Common myeloid progenitor, CD34-positive (primary cell): Measurements from ENCODE around the gene DHX29.
A peak's percentile ranks its signal among the peaks of the same experiment; 100 is the strongest.

ENCODE experiments used
- CTCF ChIA-PET: fragments of 350-600 bp; sonication (Branson Sonifier 250); formaldehyde crosslinking; loops from one replicate; lab custom pipeline; 2021; ENCODE audit warnings: antibody characterized with exemption; lab: Charles Lee
- POLR2A ChIA-PET: fragments of 350-600 bp; sonication (Branson Sonifier 250); formaldehyde crosslinking; loops from one replicate; lab custom pipeline; 2021; ENCODE audit warnings: antibody characterized with exemption; lab: Charles Lee
- DNase-seq, 3 donors: peaks; one replicate each; pipeline versions ENCODE4 v3.0.0 to v3.0.0-alpha.2; 2013
- H3K27ac ChIP-seq, 2 experiments: 1 replicate in 1 of 2; 2 replicates in 1 of 2; pipeline ENCODE4 v1.7.0; 2013; ENCODE audit warnings: inconsistent platforms in 2 of 2, low read length in 2 of 2, mild to moderate bottlenecking in 2 of 2, low read depth in 1 of 2, moderate library complexity in 1 of 2; ENCODE audit not compliant: severe bottlenecking in 2 of 2, insufficient read depth in 1 of 2, poor library complexity in 1 of 2
- H3K27me3 ChIP-seq, 5 experiments: replicated peaks in 2 of 5; 1 replicate in 3 of 5; 2 replicates in 2 of 5; pipeline versions ENCODE4 v1.6.1 to v1.7.0; 2013; ENCODE audit warnings: low read length in 4 of 5, mild to moderate bottlenecking in 2 of 5, moderate library complexity in 2 of 5, inconsistent platforms in 1 of 5; ENCODE audit not compliant: insufficient read depth in 5 of 5, control insufficient read depth in 4 of 5
- H3K36me3 ChIP-seq, 4 experiments: 1 replicate in 2 of 4; 2 replicates in 2 of 4; pipeline versions ENCODE4 v1.6.1 to v1.7.0; 2013; ENCODE audit warnings: low read length in 3 of 4, control low read depth in 1 of 4, mild to moderate bottlenecking in 1 of 4; ENCODE audit not compliant: control insufficient read depth in 4 of 4, insufficient read depth in 4 of 4
- H3K4me1 ChIP-seq, 4 experiments: 1 replicate in 3 of 4; 2 replicates in 1 of 4; pipeline versions ENCODE4 v1.6.1 to v1.7.1; 2013; ENCODE audit warnings: low read length in 3 of 4, mild to moderate bottlenecking in 3 of 4, control low read depth in 1 of 4, inconsistent platforms in 1 of 4, moderate library complexity in 1 of 4; ENCODE audit not compliant: control insufficient read depth in 4 of 4, insufficient read depth in 4 of 4; ENCODE audit errors: control extremely low read depth in 1 of 4
- H3K4me3 ChIP-seq, 7 experiments: 1 replicate in 4 of 7; 2 replicates in 3 of 7; pipeline versions ENCODE4 v1.5.1 to v1.7.0; 2013; ENCODE audit warnings: mild to moderate bottlenecking in 7 of 7, low read length in 6 of 7, moderate library complexity in 6 of 7, inconsistent platforms in 2 of 7, low read depth in 2 of 7, control low read depth in 1 of 7; ENCODE audit not compliant: insufficient read depth in 4 of 7, control insufficient read depth in 1 of 7; ENCODE audit errors: extremely low read depth in 1 of 7
- H3K9me3 ChIP-seq, 5 experiments: 1 replicate in 4 of 5; 2 replicates in 1 of 5; pipeline versions ENCODE4 v1.6.1 to v1.7.1; 2013; ENCODE audit warnings: low read length in 4 of 5, mild to moderate bottlenecking in 2 of 5, inconsistent platforms in 1 of 5, low read depth in 1 of 5, moderate library complexity in 1 of 5; ENCODE audit not compliant: control insufficient read depth in 4 of 5, insufficient read depth in 2 of 5; ENCODE audit errors: control extremely low read depth in 1 of 5
- WGBS: methylation state at CpG from one replicate; pipeline ENCODE4 v1.1.5; 2013; ENCODE audit not compliant: insufficient coverage; 5-methylcytosine and 5-hydroxymethylcytosine counted together

Gene DHX29

GRCh38 chr5:55343609-55344008, 36.1 kb upstream of the DHX29 start:
- H3K4me3 ChIP-seq, result no peak overlapping the region
- H3K9me3 ChIP-seq, result peaks cover 0 to 5% (median 0%) of the 10 kb centered on the region in 5 experiments
- WGBS, result no CpG with 5 or more reads among the region's 1 CpG
- peak overlapping the region in 1 of 2 experiments; percentile 27 for H3K27ac ChIP-seq
- ChIA-PET POLR2A (no interaction called here), CTCF (interaction anchor here (1.0 to 1.6 kb wide), 3 partner anchors 10 to 348 kb away, joined by 3 to 8 read pairs (median 3); no protein-coding TSS in a partner anchor)
- no peak for DNase-seq
- H3K36me3 ChIP-seq, result peaks cover 31 to 57% (median 43%) of the 10 kb centered on the region in 4 experiments
- no peaks in the 10 kb centered on the region for H3K27me3 ChIP-seq
- no peaks in the 10 kb centered on the region for H3K4me1 ChIP-seq

DNA sequence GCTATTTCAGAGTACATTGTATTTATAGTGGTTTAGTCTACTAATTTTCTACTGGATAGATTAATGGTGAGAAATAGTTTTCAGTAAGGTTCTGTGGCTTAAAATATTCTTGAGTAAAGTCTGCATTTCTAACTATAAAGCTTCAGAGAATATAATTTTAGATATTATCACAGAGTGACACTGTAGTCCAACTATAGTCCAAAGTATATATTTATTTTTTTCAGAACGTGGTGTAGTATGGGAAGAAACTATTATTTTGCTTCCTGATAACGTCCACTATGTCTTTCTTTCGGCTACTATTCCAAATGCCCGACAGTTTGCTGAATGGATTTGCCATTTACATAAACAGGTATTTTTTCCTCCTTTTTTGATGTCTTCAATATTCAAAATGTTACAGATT, 35.6 kb upstream of the DHX29 start:
- ChIA-PET POLR2A (no interaction called here), CTCF (interaction anchor here (1.3 to 1.9 kb wide), 4 partner anchors 16 to 349 kb away, joined by 3 to 8 read pairs (median 4); no protein-coding TSS in a partner anchor)
- Histone ChIP-seq H3K36me3 (peaks cover 27 to 52% (median 40%) of the 10 kb centered on the region in 4 experiments), H3K4me3 (no peak overlapping the region), H3K4me1 (no peaks in the 10 kb centered on the region), H3K27ac (no peak overlapping the region), H3K27me3 (no peaks in the 10 kb centered on the region), H3K9me3 (peaks cover 0 to 5% (median 0%) of the 10 kb centered on the region in 5 experiments)
- no peak for DNase-seq
- 80% methylated on average over 1 of the region's 4 CpGs for WGBS

- 100% methylated on average over 3 of the region's 5 CpGs for WGBS
- CTCF ChIA-PET, result interaction anchor here (0.6 to 1.4 kb wide), 2 partner anchors 29 to 353 kb away, joined by 3 read pairs; no protein-coding TSS in a partner anchor
- no peak for DNase-seq
- Histone ChIP-seq H3K4me1 (no peaks in the 10 kb centered on the region), H3K27ac (no peak overlapping the region), H3K9me3 (peaks cover 0 to 1% (median 0%) of the 10 kb centered on the region in 5 experiments), H3K36me3 (peaks cover 13 to 37% (median 24%) of the 10 kb centered on the region in 4 experiments), H3K27me3 (no peaks in the 10 kb centered on the region), H3K4me3 (no peak overlapping the region)
- POLR2A ChIA-PET, result no interaction called here
These were observed 31.3 kb upstream of the DHX29 start for GRCh38 chr5:55338810-55339243.

DNA sequence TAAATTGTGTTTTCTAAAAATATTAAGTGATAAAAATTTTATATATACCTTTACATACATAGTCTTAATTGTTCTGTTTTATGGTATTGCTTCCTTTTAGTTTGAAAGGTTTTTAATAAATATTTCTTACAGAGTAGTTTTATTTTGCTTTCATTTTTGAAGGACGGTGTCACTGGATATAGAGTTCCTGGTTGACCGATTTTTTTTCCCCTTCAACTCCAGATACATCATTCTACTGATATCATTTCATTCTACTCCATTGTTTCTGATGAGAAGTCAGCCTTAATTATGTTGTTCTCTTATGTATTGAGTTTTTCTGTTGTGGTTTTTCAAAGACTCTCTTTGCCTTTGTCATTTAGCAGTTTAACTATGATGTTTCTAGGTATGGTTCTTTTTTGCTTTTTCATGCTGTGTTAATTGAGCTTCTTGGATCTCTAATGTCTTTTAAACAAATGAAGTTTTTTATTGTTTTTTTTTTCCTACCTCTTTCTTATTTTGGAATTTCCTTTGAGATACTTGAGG, 30.7 kb upstream of the DHX29 start:
- POLR2A ChIA-PET, result no interaction called here
- no CpG with 5 or more reads among the region's 2 CpGs for WGBS
- CTCF ChIA-PET, result interaction anchor here (0.6 to 1.4 kb wide), 2 partner anchors 28 to 354 kb away, joined by 3 read pairs; no protein-coding TSS in a partner anchor
- H3K36me3 ChIP-seq, result peaks cover 13 to 39% (median 27%) of the 10 kb centered on the region in 4 experiments
- H3K27me3 ChIP-seq, result no peaks in the 10 kb centered on the region
- H3K4me1 ChIP-seq, result no peaks in the 10 kb centered on the region
- peaks cover 0 to 2% (median 0%) of the 10 kb centered on the region in 5 experiments for H3K9me3 ChIP-seq
- H3K27ac ChIP-seq, result no peak overlapping the region
- DNase-seq, result no peak
- H3K4me3 ChIP-seq, result peak overlapping the region in 1 of 7 experiments; percentile 23

GRCh38 chr5:55333811-55334210, 26.3 kb upstream of the DHX29 start:
- ChIA-PET CTCF (no interaction called here), POLR2A (no interaction called here)
- peaks cover 0 to 2% (median 0%) of the 10 kb centered on the region in 5 experiments for H3K9me3 ChIP-seq
- H3K27me3 ChIP-seq, result no peaks in the 10 kb centered on the region
- no peak for DNase-seq
- H3K4me3 ChIP-seq, result no peak overlapping the region
- 100% methylated on average over 2 of the region's 2 CpGs for WGBS
- H3K4me1 ChIP-seq, result peaks cover 0 to 3% (median 0%) of the 10 kb centered on the region in 4 experiments
- peaks cover 7 to 54% (median 32%) of the 10 kb centered on the region in 4 experiments for H3K36me3 ChIP-seq
- no peak overlapping the region for H3K27ac ChIP-seq

GRCh38 chr5:55333017-55333416, 25.5 kb upstream of the DHX29 start:
- DNase-seq, result no peak
- CTCF ChIA-PET, result interaction anchor here (1.4 kb wide), 1 partner anchor 66 kb away, joined by 3 read pairs; no protein-coding TSS in a partner anchor
- no CpG with 5 or more reads among the region's 1 CpG for WGBS
- Histone ChIP-seq H3K9me3 (peaks cover 0 to 2% (median 0%) of the 10 kb centered on the region in 5 experiments), H3K4me3 (no peak overlapping the region), H3K27me3 (no peaks in the 10 kb centered on the region), H3K27ac (no peak overlapping the region), H3K36me3 (peaks cover 7 to 59% (median 36%) of the 10 kb centered on the region in 4 experiments), H3K4me1 (peaks cover 0 to 3% (median 0%) of the 10 kb centered on the region in 4 experiments)
- POLR2A ChIA-PET, result no interaction called here

GRCh38 chr5:55331321-55331720, 23.8 kb upstream of the DHX29 start:
- peaks cover 0 to 6% (median 0%) of the 10 kb centered on the region in 4 experiments for H3K4me1 ChIP-seq
- DNase-seq, result no peak
- H3K27me3 ChIP-seq, result no peaks in the 10 kb centered on the region
- ChIA-PET CTCF (no interaction called here), POLR2A (no interaction called here)
- H3K27ac ChIP-seq, result no peak overlapping the region
- H3K4me3 ChIP-seq, result no peak overlapping the region
- H3K36me3 ChIP-seq, result peaks cover 7 to 57% (median 35%) of the 10 kb centered on the region in 4 experiments
- H3K9me3 ChIP-seq, result peaks cover 0 to 2% (median 0%) of the 10 kb centered on the region in 5 experiments
- 100% methylated on average over 2 of the region's 3 CpGs for WGBS
